GM19239 (cell line): Measurements from ENCODE around the gene RTN4R.

Experiments used
- DNase-seq: peaks from one replicate; pipeline ENCODE4 v3.0.0; 2011; ENCODE audit warnings: low spot score; ENCODE audit not compliant: insufficient read length
- FAIRE-seq: peaks from 2 replicates; lab custom pipeline; 2011; peaks lifted over from hg19 to GRCh38; lab: Jason Lieb, UNC

Gene RTN4R

GRCh38 chr22:20244691-20245576 is 23.2 kb downstream of the RTN4R start:
- peak; percentile 66 for DNase-seq

GRCh38 chr22:20244250-20244648 is 23.9 kb downstream of the RTN4R start:
- FAIRE-seq, result no peak

More at GRCh38 chr22:20244691-20245576, 23.2 kb downstream of the RTN4R start:
- peak; percentile 71 for FAIRE-seq

GRCh38 chr22:20243537-20244249 is 24.4 kb downstream of the RTN4R start:
- peak; percentile 67 for DNase-seq
- FAIRE-seq, result no peak

More at GRCh38 chr22:20244250-20244648, 23.9 kb downstream of the RTN4R start:
- no peak for DNase-seq

GRCh38 chr22:20243176-20243536 is 25.0 kb downstream of the RTN4R start:
- DNase-seq, result no peak
- no peak for FAIRE-seq

- DNase-seq (no peak), FAIRE-seq (no peak)
Measured at GRCh38 chr22:20242393-20243175, 25.5 kb downstream of the RTN4R start.

GRCh38 chr22:20241579-20242392 is 26.3 kb downstream of the RTN4R start:
- DNase-seq (no peak), FAIRE-seq (no peak)

GRCh38 chr22:20240900-20241299 is 27.2 kb downstream of the RTN4R start:
- no peak for FAIRE-seq

GRCh38 chr22:20240447-20240764 is 27.7 kb downstream of the RTN4R start:
- DNase-seq (no peak), FAIRE-seq (no peak)

More at GRCh38 chr22:20240900-20241299, 27.2 kb downstream of the RTN4R start:
- DNase-seq, result no peak

GRCh38 chr22:20239676-20240446 is 28.3 kb downstream of the RTN4R start:
- no peak for FAIRE-seq
- no peak for DNase-seq

- FAIRE-seq, result no peak
Measured at GRCh38 chr22:20238901-20239675, 29.0 kb downstream of the RTN4R start.

GRCh38 chr22:20238536-20238900 is 29.6 kb downstream of the RTN4R start:
- DNase-seq (peak; percentile 96), FAIRE-seq (peak; percentile 31)

More at GRCh38 chr22:20238901-20239675, 29.0 kb downstream of the RTN4R start:
- DNase-seq, result no peak

- DNase-seq (no peak), FAIRE-seq (no peak)
Measured at GRCh38 chr22:20237480-20238440, 30.4 kb downstream of the RTN4R start.

- FAIRE-seq (no peak), DNase-seq (no peak)
Measured at GRCh38 chr22:20236052-20236717, 31.9 kb downstream of the RTN4R start.

- FAIRE-seq (no peak), DNase-seq (no peak)
Measured at GRCh38 chr22:20235389-20235991, 32.6 kb downstream of the RTN4R start.

GRCh38 chr22:20234760-20235388 is 33.2 kb downstream of the RTN4R start:
- DNase-seq (no peak), FAIRE-seq (no peak)

- FAIRE-seq (no peak), DNase-seq (no peak)
Measured at GRCh38 chr22:20234314-20234682, 33.8 kb downstream of the RTN4R start.
